ENCODE results near the gene E2F3.
A peak's percentile ranks its signal among the peaks of the same experiment; 100 is the strongest.

Gene E2F3

GRCh38 chr6:20401205-20402091 is at the start of gene E2F3:
Gene E2F3, plus strand, starts transcription at chr6:20401879. Its CDS starts 354 bp downstream, at chr6:20402233.
- peak; percentile 75 to 100 (median 96) for DNase-seq

GRCh38 chr6:20352346-20352745 is 49.3 kb upstream of the E2F3 start:
- no peak for DNase-seq

- DNase-seq: no peak
Observed at GRCh38 chr6:20353134-20353533, 48.5 kb upstream of the E2F3 start.

- no peak for DNase-seq
Observed at GRCh38 chr6:20354366-20354765, 47.3 kb upstream of the E2F3 start.

GRCh38 chr6:20360471-20361119 is 41.1 kb upstream of the E2F3 start:
- no peak for DNase-seq

- no peak for DNase-seq
Observed at GRCh38 chr6:20362623-20363022, 39.1 kb upstream of the E2F3 start.

GRCh38 chr6:20364327-20364726 is 37.4 kb upstream of the E2F3 start:
- DNase-seq: no peak

GRCh38 chr6:20365456-20365855 is 36.2 kb upstream of the E2F3 start:
- DNase-seq: no peak

- DNase-seq: no peak
Observed at GRCh38 chr6:20366082-20366830, 35.4 kb upstream of the E2F3 start.

GRCh38 chr6:20367743-20368485 is 33.8 kb upstream of the E2F3 start:
- DNase-seq: no peak

- DNase-seq: no peak
Observed at GRCh38 chr6:20370393-20370792, 31.3 kb upstream of the E2F3 start.

- DNase-seq: no peak
Observed at GRCh38 chr6:20370801-20371200, 30.9 kb upstream of the E2F3 start.

- DNase-seq: no peak
Observed at GRCh38 chr6:20375436-20375835, 26.2 kb upstream of the E2F3 start.

- DNase-seq: no peak
Observed at GRCh38 chr6:20377623-20378265, 23.9 kb upstream of the E2F3 start.

- DNase-seq: no peak
Observed at GRCh38 chr6:20379231-20379630, 22.4 kb upstream of the E2F3 start.

GRCh38 chr6:20386218-20386617 is 15.5 kb upstream of the E2F3 start:
- no peak for DNase-seq

- no peak for DNase-seq
Observed at GRCh38 chr6:20389066-20389465, 12.6 kb upstream of the E2F3 start.

- DNase-seq: no peak
Observed at GRCh38 chr6:20393297-20393696, 8.4 kb upstream of the E2F3 start.

- no peak for DNase-seq
Observed at GRCh38 chr6:20399518-20399917, 2.2 kb upstream of the E2F3 start.

- peak in 2 of 14 donors; percentile 28 to 38 for DNase-seq
Observed at GRCh38 chr6:20400456-20401204, 1.0 kb upstream of the E2F3 start.

- DNase-seq: peak in 3 of 14 donors; percentile 45 to 58 (median 54)
Observed at GRCh38 chr6:20402092-20402341, 338 bp downstream of the E2F3 start.
